ENCODE data around the gene DCXR. TPM values are rescaled to one million over a fixed set of nuclear protein-coding genes. Genes with fewer than 3 reads are reported as not detected.

Gene DCXR
- total and polyA plus RNA-seq, 2 of the 4 experiments (the other 2 are of a cell fraction): 36.6 to 139 TPM

DNA sequence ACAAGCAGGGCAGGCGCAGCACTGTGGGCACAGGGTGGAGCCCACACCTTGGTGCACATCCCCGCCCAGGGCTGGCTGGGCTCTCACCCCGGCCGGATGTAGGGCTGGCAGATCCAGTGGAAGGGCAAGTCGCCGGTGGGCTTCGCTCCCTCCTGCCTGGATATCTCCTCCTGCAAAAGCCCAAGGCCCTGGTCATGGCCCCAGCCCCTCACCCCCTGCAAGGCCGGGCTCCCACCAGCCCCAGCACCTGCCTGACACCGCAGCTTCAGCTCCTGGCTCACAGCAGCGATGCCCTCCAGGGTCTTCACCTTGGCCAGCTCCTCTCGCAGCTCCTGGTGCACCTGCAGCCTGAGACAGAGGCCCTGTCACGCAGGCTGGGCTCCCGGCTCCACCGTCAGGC lies 23.1 kb upstream of the DCXR start:
- Histone ChIP-seq H2BK120ac (ENCODE audit: low read depth, low read length) (no peak overlapping the region), H3K27me3 (ENCODE audit: control insufficient read depth, insufficient read depth, low read length) (no peaks in the 10 kb centered on the region), H4K20me1 (ENCODE audit: insufficient read depth, low read length) (peaks cover 3% of the 10 kb centered on the region), H3K14ac (replicated peaks; ENCODE audit: low read depth, low read length) (no peak overlapping the region), H2AK5ac (ENCODE audit: low read depth, low read length) (no peak overlapping the region), H2BK20ac (ENCODE audit: low read depth, low read length) (no peak overlapping the region), H3K4me2 (ENCODE audit: low read depth, low read length) (no peak overlapping the region), H3K79me1 (ENCODE audit: low read depth in 1 of 2, low read length in 2 of 2) (peaks cover 5 to 30% of the 10 kb centered on the region in 2 experiments; a peak in 2 of 4 replicates), H3K9me1 (ENCODE audit: insufficient read depth, low read length) (no peaks in the 10 kb centered on the region), H3K27ac (ENCODE audit: insufficient read depth, low read length) (no peak overlapping the region), H3K9me3 (ENCODE audit: control insufficient read depth, insufficient read depth, low read length) (no peaks in the 10 kb centered on the region), H4K8ac (ENCODE audit: low read depth in 2 of 2, low read length in 2 of 2) (no peak overlapping the region), H2AFZ (replicated peaks; ENCODE audit: low read length, poor library complexity) (no peak overlapping the region), H2BK5ac (ENCODE audit: low read depth, low read length, poor library complexity, severe bottlenecking) (no peak overlapping the region), H2BK15ac (ENCODE audit: low read depth, low read length) (no peak overlapping the region), H3K9ac (ENCODE audit: low read depth, low read length) (no peak overlapping the region), H3K23ac (ENCODE audit: low read depth, low read length) (no peak overlapping the region), H2AK9ac (replicated peaks; ENCODE audit: low read depth, low read length, poor library complexity) (no peak overlapping the region), H3K36me3 (ENCODE audit: control insufficient read depth, insufficient read depth, low read length) (peaks cover 70% of the 10 kb centered on the region), H4K5ac (ENCODE audit: low read depth, low read length) (no peak overlapping the region), H4K91ac (ENCODE audit: insufficient read depth, low read depth, low read length) (no peak overlapping the region), H3K4me3 (ENCODE audit: insufficient read depth, low read depth, low read length) (no peak overlapping the region), H3K18ac (ENCODE audit: low read depth, low read length) (no peak overlapping the region), H3K56ac (ENCODE audit: extremely low read depth, insufficient read depth, low read length) (no peak overlapping the region), H3K4me1 (ENCODE audit: control insufficient read depth, insufficient read depth, low read length) (peaks cover 6% of the 10 kb centered on the region), H3K4ac (ENCODE audit: low read depth, low read length) (no peak overlapping the region)
- in situ Hi-C loops (cut with MboI; ENCODE audit: low sequenced_read_pairs) (no loop called here), intact Hi-C loops (cut with micrococcal nuclease) (no loop called here), dilution Hi-C loops (cut with HindIII; ENCODE audit: low sequenced_read_pairs, unreplicated experiment) (no loop called here)
- ATAC-seq (ENCODE audit: low read depth): no peak
- ChIA-PET POLR2A (ENCODE audit: unreplicated experiment) (no interaction called here), CTCF (no interaction called here)
- TF ChIP-seq POLR2A (IDR thresholded peaks at IDR 0.05; ENCODE audit: low read depth, low read length) (no peak), FOS (IDR thresholded peaks at IDR 0.05; ENCODE audit: low read depth, low read length) (no peak), MAFK (IDR thresholded peaks at IDR 0.05; ENCODE audit: low read depth, low read length) (no peak), BHLHE40 (IDR thresholded peaks at IDR 0.05; ENCODE audit: low read depth, low read length) (no peak), NFE2L2 (IDR thresholded peaks at IDR 0.05; ENCODE audit: low read depth, low read length) (no peak), CHD1 (IDR thresholded peaks at IDR 0.05; ENCODE audit: low read depth, low read length) (no peak), MAZ (IDR thresholded peaks at IDR 0.05; ENCODE audit: borderline replicate concordance, low read depth, low read length) (no peak)
- TF ChIP-seq, protein P1, sequence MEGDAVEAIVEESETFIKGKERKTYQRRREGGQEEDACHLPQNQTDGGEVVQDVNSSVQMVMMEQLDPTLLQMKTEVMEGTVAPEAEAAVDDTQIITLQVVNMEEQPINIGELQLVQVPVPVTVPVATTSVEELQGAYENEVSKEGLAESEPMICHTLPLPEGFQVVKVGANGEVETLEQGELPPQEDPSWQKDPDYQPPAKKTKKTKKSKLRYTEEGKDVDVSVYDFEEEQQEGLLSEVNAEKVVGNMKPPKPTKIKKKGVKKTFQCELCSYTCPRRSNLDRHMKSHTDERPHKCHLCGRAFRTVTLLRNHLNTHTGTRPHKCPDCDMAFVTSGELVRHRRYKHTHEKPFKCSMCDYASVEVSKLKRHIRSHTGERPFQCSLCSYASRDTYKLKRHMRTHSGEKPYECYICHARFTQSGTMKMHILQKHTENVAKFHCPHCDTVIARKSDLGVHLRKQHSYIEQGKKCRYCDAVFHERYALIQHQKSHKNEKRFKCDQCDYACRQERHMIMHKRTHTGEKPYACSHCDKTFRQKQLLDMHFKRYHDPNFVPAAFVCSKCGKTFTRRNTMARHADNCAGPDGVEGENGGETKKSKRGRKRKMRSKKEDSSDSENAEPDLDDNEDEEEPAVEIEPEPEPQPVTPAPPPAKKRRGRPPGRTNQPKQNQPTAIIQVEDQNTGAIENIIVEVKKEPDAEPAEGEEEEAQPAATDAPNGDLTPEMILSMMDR (conservative IDR thresholded peaks at IDR 0.05; ENCODE audit: low read depth, low read length): no peak
- TF ChIP-seq, protein P2, sequence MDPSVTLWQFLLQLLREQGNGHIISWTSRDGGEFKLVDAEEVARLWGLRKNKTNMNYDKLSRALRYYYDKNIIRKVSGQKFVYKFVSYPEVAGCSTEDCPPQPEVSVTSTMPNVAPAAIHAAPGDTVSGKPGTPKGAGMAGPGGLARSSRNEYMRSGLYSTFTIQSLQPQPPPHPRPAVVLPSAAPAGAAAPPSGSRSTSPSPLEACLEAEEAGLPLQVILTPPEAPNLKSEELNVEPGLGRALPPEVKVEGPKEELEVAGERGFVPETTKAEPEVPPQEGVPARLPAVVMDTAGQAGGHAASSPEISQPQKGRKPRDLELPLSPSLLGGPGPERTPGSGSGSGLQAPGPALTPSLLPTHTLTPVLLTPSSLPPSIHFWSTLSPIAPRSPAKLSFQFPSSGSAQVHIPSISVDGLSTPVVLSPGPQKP (IDR thresholded peaks at IDR 0.05; ENCODE audit: borderline replicate concordance, low read depth, low read length): no peak
- TF ChIP-seq, protein P3, sequence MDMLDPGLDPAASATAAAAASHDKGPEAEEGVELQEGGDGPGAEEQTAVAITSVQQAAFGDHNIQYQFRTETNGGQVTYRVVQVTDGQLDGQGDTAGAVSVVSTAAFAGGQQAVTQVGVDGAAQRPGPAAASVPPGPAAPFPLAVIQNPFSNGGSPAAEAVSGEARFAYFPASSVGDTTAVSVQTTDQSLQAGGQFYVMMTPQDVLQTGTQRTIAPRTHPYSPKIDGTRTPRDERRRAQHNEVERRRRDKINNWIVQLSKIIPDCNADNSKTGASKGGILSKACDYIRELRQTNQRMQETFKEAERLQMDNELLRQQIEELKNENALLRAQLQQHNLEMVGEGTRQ (IDR thresholded peaks at IDR 0.05; ENCODE audit: low read depth, low read length): no peak
- no TSS peak for BruUV-seq (replicated peaks)
- DNase-seq: no peak
- 91% methylated on average over 8 of the region's 14 CpGs; no CpG with 5 or more reads in 1 of the 2 experiments for WGBS, 2 experiments (ENCODE audit: extremely low coverage in 2 of 2, insufficient read length in 1 of 2)

Measured in IMR-90 (cell line).